PC-3 (cell line): ENCODE measurements around the gene CELA3A.
"Not testable (repeated sequence)": the region's sequence is repeated elsewhere in the genome, so short reads cannot be mapped to it uniquely, and the experiment has no call there.

Experiments used
- EZH2phosphoT487 ChIP-seq: fragments of 300-600 bp; sonication (generic); IDR thresholded peaks from 2 replicates; pipeline ENCODE4 v1.6.1; 2018; ENCODE audit warnings: mild to moderate bottlenecking, antibody characterized with exemption, low read length, borderline replicate concordance
- TF ChIP-seq, protein P1 (sequence below): fragments of 300-600 bp; sonication (generic); conservative IDR thresholded peaks from 2 replicates; pipeline ENCODE4 v1.5.1; 2017; ENCODE audit warnings: antibody characterized with exemption, low read depth, mild to moderate bottlenecking, low read length

DNA sequence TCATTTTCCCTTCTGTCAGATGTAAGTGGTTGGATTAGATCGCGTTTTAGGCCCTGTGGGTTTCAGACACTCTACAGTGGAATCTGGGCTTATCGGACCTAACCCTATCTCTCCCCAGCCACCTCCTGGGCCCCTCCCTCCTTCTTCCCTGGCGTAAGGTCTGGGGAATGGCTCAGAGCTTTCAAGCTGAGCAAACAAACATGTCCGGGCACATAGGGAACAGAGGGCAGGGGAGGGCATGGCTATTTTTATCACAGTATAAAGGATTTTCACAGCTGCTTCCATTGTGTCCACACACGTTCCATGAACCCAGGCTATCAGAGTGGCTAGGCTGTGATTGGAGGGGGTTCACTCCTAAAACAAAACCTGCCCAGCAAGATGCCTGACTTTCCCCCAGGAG is 26.8 kb upstream of the CELA3A start:
- TF ChIP-seq, protein P1, sequence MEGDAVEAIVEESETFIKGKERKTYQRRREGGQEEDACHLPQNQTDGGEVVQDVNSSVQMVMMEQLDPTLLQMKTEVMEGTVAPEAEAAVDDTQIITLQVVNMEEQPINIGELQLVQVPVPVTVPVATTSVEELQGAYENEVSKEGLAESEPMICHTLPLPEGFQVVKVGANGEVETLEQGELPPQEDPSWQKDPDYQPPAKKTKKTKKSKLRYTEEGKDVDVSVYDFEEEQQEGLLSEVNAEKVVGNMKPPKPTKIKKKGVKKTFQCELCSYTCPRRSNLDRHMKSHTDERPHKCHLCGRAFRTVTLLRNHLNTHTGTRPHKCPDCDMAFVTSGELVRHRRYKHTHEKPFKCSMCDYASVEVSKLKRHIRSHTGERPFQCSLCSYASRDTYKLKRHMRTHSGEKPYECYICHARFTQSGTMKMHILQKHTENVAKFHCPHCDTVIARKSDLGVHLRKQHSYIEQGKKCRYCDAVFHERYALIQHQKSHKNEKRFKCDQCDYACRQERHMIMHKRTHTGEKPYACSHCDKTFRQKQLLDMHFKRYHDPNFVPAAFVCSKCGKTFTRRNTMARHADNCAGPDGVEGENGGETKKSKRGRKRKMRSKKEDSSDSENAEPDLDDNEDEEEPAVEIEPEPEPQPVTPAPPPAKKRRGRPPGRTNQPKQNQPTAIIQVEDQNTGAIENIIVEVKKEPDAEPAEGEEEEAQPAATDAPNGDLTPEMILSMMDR: not testable (repeated sequence)
- TF ChIP-seq EZH2phosphoT487: not testable (repeated sequence)
